Measurements from ENCODE around the gene PBX3. TPM values are rescaled to one million over a fixed set of nuclear protein-coding genes. Genes with fewer than 3 reads are reported as not detected.

The PBX3 gene
- total RNA-seq, 1 experiment from 2014 or later = 46.0 TPM

DNA sequence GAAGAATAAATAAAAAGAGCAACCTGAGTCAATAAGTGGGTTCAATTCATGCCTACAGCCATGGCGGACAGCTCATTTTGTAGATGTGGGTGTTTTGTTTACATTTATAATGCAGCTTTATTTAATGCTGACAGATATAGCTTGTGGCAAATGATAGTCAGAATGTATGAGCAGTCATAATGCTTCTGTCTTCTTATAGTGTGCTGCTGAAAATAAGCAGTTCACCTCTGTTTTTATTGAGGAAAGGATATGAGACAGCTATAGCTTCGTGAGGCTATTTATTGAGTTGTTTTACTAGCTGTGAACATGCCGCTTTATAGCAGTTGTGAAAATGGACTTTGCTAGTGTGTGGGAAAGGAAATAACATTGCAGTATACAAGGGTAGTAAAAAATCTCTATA lies 147.4 kb downstream of the PBX3 start:
- no peak overlapping the region for H3K4ac ChIP-seq (ENCODE audit: low read depth, low read length)
- no peak overlapping the region for H4K91ac ChIP-seq (ENCODE audit: insufficient read length, low read depth, low read length)
- H2BK20ac ChIP-seq (ENCODE audit: low read depth, low read length, poor library complexity, severe bottlenecking) = no peak overlapping the region
- H3K4me3 Mint-ChIP-seq = no peak overlapping the region
- H3K27ac Mint-ChIP-seq = peak overlapping the region in 2 of 3 experiments; percentile 12 to 57; a peak in 1 of 7 replicates
- H4K20me1 ChIP-seq (ENCODE audit: control insufficient read depth, insufficient read depth, insufficient read length) = no peaks in the 10 kb centered on the region
- no peak overlapping the region for H2BK12ac ChIP-seq (ENCODE audit: insufficient read length, low read depth, low read length)
- no peak for DNase-seq
- H3T11ph ChIP-seq (ENCODE audit: low read length) = no peak overlapping the region
- no peak overlapping the region for H3K27ac ChIP-seq (ENCODE audit: insufficient read length, low read depth, low read length)
- H3K9me3 ChIP-seq (ENCODE audit: control insufficient read depth, low read depth, low read length) = no peaks in the 10 kb centered on the region
- TF ChIP-seq CTCF (conservative IDR thresholded peaks at IDR 0.05) = no peak
- H2BK120ac ChIP-seq (ENCODE audit: low read depth, low read length, poor library complexity, severe bottlenecking) = no peak overlapping the region
- peaks cover 2% of the 10 kb centered on the region; the same call in 1 of the 2 replicates for H3K79me2 ChIP-seq (ENCODE audit: insufficient read depth, low read length)
- H3K4me1 Mint-ChIP-seq = peaks cover 50 to 57% of the 10 kb centered on the region in 2 experiments
- H3K36me3 Mint-ChIP-seq (ENCODE audit: insufficient read depth in 1 of 3, low read depth in 3 of 3) = no peaks in the 10 kb centered on the region
- no CpG with 5 or more reads among the region's 3 CpGs for WGBS (ENCODE audit: extremely low coverage, insufficient read length, low lambda C conversion rate)
- no peak overlapping the region for H2BK5ac ChIP-seq (ENCODE audit: insufficient read length, low read length)
- H3K4me1 ChIP-seq (ENCODE audit: insufficient read depth, low read length) = peaks cover 2% of the 10 kb centered on the region; the same call in 1 of the 2 replicates
- no peak overlapping the region for H3K14ac ChIP-seq (ENCODE audit: insufficient read depth, low read length)
- H3K18ac ChIP-seq (ENCODE audit: insufficient read length, low read depth, low read length) = no peak overlapping the region
- no peaks in the 10 kb centered on the region for H3K9me3 Mint-ChIP-seq
- no peak overlapping the region for H3K23ac ChIP-seq (ENCODE audit: insufficient read length, low read depth, low read length)
- no peaks in the 10 kb centered on the region for H3K79me1 ChIP-seq (ENCODE audit: insufficient read depth, low read depth, low read length, poor library complexity, severe bottlenecking)
- no peak overlapping the region for H2AK5ac ChIP-seq (ENCODE audit: insufficient read length, low read length)
- H2BK15ac ChIP-seq (ENCODE audit: low read depth, low read length) = no peak overlapping the region
- no peak overlapping the region for H4K5ac ChIP-seq (ENCODE audit: insufficient read length, low read depth, low read length)
- no peak overlapping the region for H3K4me2 ChIP-seq (ENCODE audit: insufficient read depth, insufficient read length, low read length)
- no peaks in the 10 kb centered on the region for H3K27me3 Mint-ChIP-seq (ENCODE audit: low read depth)
- no peak overlapping the region for H3K56ac ChIP-seq (ENCODE audit: insufficient read length, low read depth, low read length)
- H3K23me2 ChIP-seq (ENCODE audit: insufficient read length, low read depth, low read length, poor library complexity, severe bottlenecking) = no peaks in the 10 kb centered on the region
- H2AFZ ChIP-seq (ENCODE audit: low read length) = no peak overlapping the region
- no peak overlapping the region for H4K8ac ChIP-seq (replicated peaks; ENCODE audit: insufficient read length, low read depth, low read length)
- H3K27me3 ChIP-seq (ENCODE audit: insufficient read depth, low read length) = no peaks in the 10 kb centered on the region
- no peak overlapping the region for H3K9ac ChIP-seq (ENCODE audit: extremely low read depth, insufficient read length, low read length)
